ENCODE data around the gene ZBTB17.
A peak's percentile ranks its signal among the peaks of the same experiment; 100 is the strongest.
"Not testable (repeated sequence)": the region's sequence is repeated elsewhere in the genome, so short reads cannot be mapped to it uniquely, and the experiment has no call there.

Gene ZBTB17

GRCh38 chr1:15895233-15895632 is 80.7 kb downstream of the ZBTB17 start:
- Histone ChIP-seq H3K27ac (no peak overlapping the region), H3K36me3 (peaks cover 31 to 92% (median 74%) of the 10 kb centered on the region in 11 experiments), H3K4me3 (no peak overlapping the region), H3K9me3 (replicated peaks in 1 of 11) (no peaks in the 10 kb centered on the region), H3K9ac (no peak overlapping the region), H4K20me1 (peaks cover 30 to 100% (median 84%) of the 10 kb centered on the region in 11 experiments; a peak in 20 of 22 replicates), H3K4me2 (no peak overlapping the region), H3K4me1 (peaks cover 22 to 51% (median 26%) of the 10 kb centered on the region in 10 experiments), H3K27me3 (no peaks in the 10 kb centered on the region)
- no peak for TF ChIP-seq Cebpa-rat (IDR thresholded peaks at IDR 0.05)

- TF ChIP-seq Cebpa-rat (IDR thresholded peaks at IDR 0.05), result 0 out of 22 replicates have a peak, but pooled peaks of 1 of the 11 experiments have one; percentile 28
- H3K9me3 ChIP-seq (replicated peaks in 1 of 11); H3K4me3 ChIP-seq; H3K27me3 ChIP-seq: not testable (repeated sequence)
- Histone ChIP-seq H3K4me1 (peaks cover 22 to 57% (median 26%) of the 10 kb centered on the region in 10 experiments), H3K9ac (peak overlapping the region in 6 of 11 experiments; percentile 0 to 53 (median 29); a peak in 8 of 22 replicates), H3K27ac (peak overlapping the region; percentile 50 to 83 (median 72); a peak in 21 of 22 replicates), H3K4me2 (peak overlapping the region; percentile 19 to 65 (median 46); a peak in 20 of 22 replicates), H4K20me1 (peaks cover 16 to 100% (median 83%) of the 10 kb centered on the region in 11 experiments; a peak in 20 of 22 replicates), H3K36me3 (peaks cover 28 to 90% (median 79%) of the 10 kb centered on the region in 11 experiments)
These were observed 82.9 kb downstream of the ZBTB17 start for GRCh38 chr1:15892857-15893599.

Data from BLaER1 treated with 17β-estradiol and CSF1 and Interleukin-3, amounts not matched to agents 10 nM and 100 nM (cell line).